ENCODE data around the gene TCF7.

DNA sequence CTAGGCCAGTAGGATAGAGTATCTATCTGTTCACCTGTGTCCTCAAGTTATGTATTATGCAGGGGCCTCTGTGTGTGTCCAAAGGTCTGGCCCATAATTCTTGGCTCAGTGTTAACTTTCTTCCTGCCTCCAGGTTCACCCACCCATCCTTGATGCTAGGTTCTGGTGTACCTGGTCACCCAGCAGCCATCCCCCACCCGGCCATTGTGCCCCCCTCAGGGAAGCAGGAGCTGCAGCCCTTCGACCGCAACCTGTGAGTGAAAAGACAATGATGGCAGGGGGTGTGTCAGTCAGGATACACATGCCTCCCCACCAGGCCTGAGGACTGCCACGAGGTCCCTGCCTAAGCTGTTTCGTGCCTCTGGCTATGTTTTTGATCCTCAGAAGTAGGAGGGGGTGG is 27.6 kb downstream of the TCF7 start:
- TF ChIP-seq, protein P1, sequence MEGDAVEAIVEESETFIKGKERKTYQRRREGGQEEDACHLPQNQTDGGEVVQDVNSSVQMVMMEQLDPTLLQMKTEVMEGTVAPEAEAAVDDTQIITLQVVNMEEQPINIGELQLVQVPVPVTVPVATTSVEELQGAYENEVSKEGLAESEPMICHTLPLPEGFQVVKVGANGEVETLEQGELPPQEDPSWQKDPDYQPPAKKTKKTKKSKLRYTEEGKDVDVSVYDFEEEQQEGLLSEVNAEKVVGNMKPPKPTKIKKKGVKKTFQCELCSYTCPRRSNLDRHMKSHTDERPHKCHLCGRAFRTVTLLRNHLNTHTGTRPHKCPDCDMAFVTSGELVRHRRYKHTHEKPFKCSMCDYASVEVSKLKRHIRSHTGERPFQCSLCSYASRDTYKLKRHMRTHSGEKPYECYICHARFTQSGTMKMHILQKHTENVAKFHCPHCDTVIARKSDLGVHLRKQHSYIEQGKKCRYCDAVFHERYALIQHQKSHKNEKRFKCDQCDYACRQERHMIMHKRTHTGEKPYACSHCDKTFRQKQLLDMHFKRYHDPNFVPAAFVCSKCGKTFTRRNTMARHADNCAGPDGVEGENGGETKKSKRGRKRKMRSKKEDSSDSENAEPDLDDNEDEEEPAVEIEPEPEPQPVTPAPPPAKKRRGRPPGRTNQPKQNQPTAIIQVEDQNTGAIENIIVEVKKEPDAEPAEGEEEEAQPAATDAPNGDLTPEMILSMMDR (conservative IDR thresholded peaks at IDR 0.05) = no peak
- no peak for TF ChIP-seq EZH2 (IDR thresholded peaks at IDR 0.05; ENCODE audit: low read depth)

Measured in PC-9 (cell line).